Osteoblast (primary cell): Measurements from ENCODE around the gene GPR137C. TPM values are rescaled to one million over a fixed set of nuclear protein-coding genes. Genes with fewer than 3 reads are reported as not detected.

Experiments
- DNase-seq: peaks from one replicate; pipeline ENCODE4 v3.0.0; 2011; ENCODE audit warnings: low spot score, mixed read lengths; ENCODE audit not compliant: insufficient read length; ENCODE audit errors: missing footprints
- H2AFZ ChIP-seq: 2 replicates; pipeline ENCODE4 v1.6.0; 2011; ENCODE audit warnings: mild to moderate bottlenecking, low read length
- H3K27ac ChIP-seq: 2 replicates; pipeline ENCODE4 v1.5.1; 2011; ENCODE audit warnings: mild to moderate bottlenecking, low read depth, low read length, moderate library complexity
- H3K27me3 ChIP-seq: 2 replicates; pipeline ENCODE4 v1.6.0; 2012; ENCODE audit warnings: mild to moderate bottlenecking, control low read depth, inconsistent platforms, low read length, moderate library complexity; ENCODE audit not compliant: insufficient read depth
- H3K36me3 ChIP-seq: 2 replicates; pipeline ENCODE4 v1.5.1; 2011; ENCODE audit warnings: mild to moderate bottlenecking, low read length, control low read depth, moderate library complexity; ENCODE audit not compliant: insufficient read depth
- H3K4me1 ChIP-seq: 2 replicates; pipeline ENCODE4 v1.5.1; 2011; ENCODE audit warnings: mild to moderate bottlenecking, low read length, control low read depth, moderate library complexity; ENCODE audit not compliant: insufficient read depth
- H3K4me2 ChIP-seq: 2 replicates; pipeline ENCODE4 v1.6.0; 2011; ENCODE audit warnings: mild to moderate bottlenecking, low read length; ENCODE audit not compliant: insufficient read depth
- H3K4me3 ChIP-seq: fragments of 200-600 bp; sonication (generic); 3 replicates; pipeline ENCODE4 v1.5.1; 2012; ENCODE audit warnings: mild to moderate bottlenecking, low read length, inconsistent platforms; ENCODE audit not compliant: insufficient read depth
- H3K79me2 ChIP-seq: 2 replicates; pipeline ENCODE4 v1.6.0; 2012; ENCODE audit warnings: mild to moderate bottlenecking, low read length, control low read depth, inconsistent platforms; ENCODE audit not compliant: insufficient read depth
- H3K9me3 ChIP-seq: 2 replicates; pipeline ENCODE4 v1.5.1; 2011; ENCODE audit warnings: low read depth, low read length, control low read depth
- H4K20me1 ChIP-seq: 2 replicates; pipeline ENCODE4 v1.6.0; 2012; ENCODE audit warnings: mild to moderate bottlenecking, low read length, control low read depth; ENCODE audit not compliant: insufficient read depth
- total RNA-seq: library from RNA; depleted of rRNA; stranded (reverse); fragments of >200 nt; gene quantifications from 2 replicates; pipeline ENCODE4 v1.2.3, GENCODE V29; 2012
- TF ChIP-seq, protein P1 (sequence below): IDR thresholded peaks from 2 replicates; pipeline ENCODE4 v1.5.1; 2011; ENCODE audit warnings: mild to moderate bottlenecking, low read depth, low read length, moderate library complexity; ENCODE audit errors: extremely low read depth

The GPR137C gene
- total RNA-seq, 1 donor, result 0.36 TPM

DNA sequence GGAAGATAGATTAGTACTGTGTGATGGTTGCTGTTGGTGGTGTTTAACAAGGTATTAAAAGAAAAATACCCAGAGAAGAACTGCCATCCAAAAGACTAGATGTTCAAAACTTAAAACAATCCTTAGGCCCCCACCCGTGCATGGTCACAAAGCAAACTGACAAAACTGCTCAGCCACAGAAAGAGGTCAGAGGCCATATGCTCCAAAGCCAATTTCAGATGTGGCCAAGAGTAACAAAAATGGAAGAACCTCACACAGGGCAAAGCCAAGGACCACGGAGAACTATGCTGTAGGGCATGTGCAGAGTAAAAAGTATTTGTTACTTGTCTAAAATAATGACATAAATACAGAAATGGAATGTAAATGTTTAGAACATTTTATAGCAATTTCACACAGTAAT, 5.6 kb upstream of the GPR137C start:
- Histone ChIP-seq H2AFZ (peak overlapping the region; percentile 30), H4K20me1 (no peaks in the 10 kb centered on the region), H3K27ac (no peak overlapping the region), H3K9me3 (no peaks in the 10 kb centered on the region), H3K36me3 (no peaks in the 10 kb centered on the region), H3K4me1 (peaks cover 7% of the 10 kb centered on the region), H3K4me3 (no peak overlapping the region), H3K79me2 (no peaks in the 10 kb centered on the region), H3K4me2 (no peak overlapping the region), H3K27me3 (no peaks in the 10 kb centered on the region)
- no peak for DNase-seq
- TF ChIP-seq, protein P1, sequence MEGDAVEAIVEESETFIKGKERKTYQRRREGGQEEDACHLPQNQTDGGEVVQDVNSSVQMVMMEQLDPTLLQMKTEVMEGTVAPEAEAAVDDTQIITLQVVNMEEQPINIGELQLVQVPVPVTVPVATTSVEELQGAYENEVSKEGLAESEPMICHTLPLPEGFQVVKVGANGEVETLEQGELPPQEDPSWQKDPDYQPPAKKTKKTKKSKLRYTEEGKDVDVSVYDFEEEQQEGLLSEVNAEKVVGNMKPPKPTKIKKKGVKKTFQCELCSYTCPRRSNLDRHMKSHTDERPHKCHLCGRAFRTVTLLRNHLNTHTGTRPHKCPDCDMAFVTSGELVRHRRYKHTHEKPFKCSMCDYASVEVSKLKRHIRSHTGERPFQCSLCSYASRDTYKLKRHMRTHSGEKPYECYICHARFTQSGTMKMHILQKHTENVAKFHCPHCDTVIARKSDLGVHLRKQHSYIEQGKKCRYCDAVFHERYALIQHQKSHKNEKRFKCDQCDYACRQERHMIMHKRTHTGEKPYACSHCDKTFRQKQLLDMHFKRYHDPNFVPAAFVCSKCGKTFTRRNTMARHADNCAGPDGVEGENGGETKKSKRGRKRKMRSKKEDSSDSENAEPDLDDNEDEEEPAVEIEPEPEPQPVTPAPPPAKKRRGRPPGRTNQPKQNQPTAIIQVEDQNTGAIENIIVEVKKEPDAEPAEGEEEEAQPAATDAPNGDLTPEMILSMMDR, result no peak

GRCh38 chr14:52547526-52547925, 5.1 kb upstream of the GPR137C start:
- peak overlapping the region; percentile 37 for H2AFZ ChIP-seq
- no peak for DNase-seq
- H3K27me3 ChIP-seq, result no peaks in the 10 kb centered on the region
- no peak overlapping the region for H3K4me3 ChIP-seq
- no peak overlapping the region for H3K4me2 ChIP-seq
- TF ChIP-seq, protein P1, result no peak
- no peaks in the 10 kb centered on the region for H3K9me3 ChIP-seq
- no peaks in the 10 kb centered on the region for H3K36me3 ChIP-seq
- H3K4me1 ChIP-seq, result peaks cover 8% of the 10 kb centered on the region
- no peak overlapping the region for H3K27ac ChIP-seq
- no peaks in the 10 kb centered on the region for H3K79me2 ChIP-seq
- no peaks in the 10 kb centered on the region for H4K20me1 ChIP-seq

- Histone ChIP-seq H3K27ac (no peak overlapping the region), H3K79me2 (no peaks in the 10 kb centered on the region), H3K27me3 (no peaks in the 10 kb centered on the region), H4K20me1 (no peaks in the 10 kb centered on the region), H3K4me3 (no peak overlapping the region), H3K4me2 (peak overlapping the region; percentile 94), H3K9me3 (no peaks in the 10 kb centered on the region), H3K36me3 (no peaks in the 10 kb centered on the region), H2AFZ (peak overlapping the region; percentile 97), H3K4me1 (peaks cover 16% of the 10 kb centered on the region)
- no peak for DNase-seq
- TF ChIP-seq, protein P1, result no peak
Measured at GRCh38 chr14:52550661-52551060, 2.0 kb upstream of the GPR137C start.

DNA sequence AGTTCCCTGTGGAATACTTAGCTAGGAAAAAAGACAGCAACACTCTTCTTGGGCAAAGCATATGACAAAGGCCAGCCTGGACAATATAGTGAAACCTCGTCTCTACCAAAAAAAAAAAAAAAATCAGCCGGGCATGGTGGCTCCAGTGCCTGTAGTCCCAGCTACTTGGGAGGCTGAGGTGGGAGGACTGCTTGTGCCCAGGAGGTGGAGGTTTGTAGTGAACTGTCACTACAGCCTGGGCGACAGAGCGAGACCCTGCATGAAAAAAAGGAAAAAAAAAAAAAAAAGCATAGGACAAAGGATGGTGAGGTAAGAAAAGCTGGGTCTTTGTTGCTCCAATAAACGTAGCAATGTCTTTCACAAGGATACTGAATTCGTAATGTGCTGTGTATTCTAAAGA, 1.4 kb upstream of the GPR137C start:
- TF ChIP-seq, protein P1, result no peak
- Histone ChIP-seq H3K4me2 (peak overlapping the region; percentile 94), H3K79me2 (no peaks in the 10 kb centered on the region), H3K9me3 (no peaks in the 10 kb centered on the region), H3K36me3 (no peaks in the 10 kb centered on the region), H4K20me1 (no peaks in the 10 kb centered on the region), H3K27me3 (no peaks in the 10 kb centered on the region), H3K4me1 (peaks cover 16% of the 10 kb centered on the region), H2AFZ (peak overlapping the region; percentile 97), H3K27ac (no peak overlapping the region), H3K4me3 (peak overlapping the region; percentile 87)
- DNase-seq, result peak; percentile 42
